HepG2 (cell line): ENCODE data around the gene MAP3K2. TPM values are rescaled to one million over a fixed set of nuclear protein-coding genes. Genes with fewer than 3 reads are reported as not detected.

Experiments
- AGO1 ChIP-seq: fragments of 200-400 bp; formaldehyde crosslinking; IDR thresholded peaks from 2 replicates; pipeline ENCODE4 v1.6.1; 2017; ENCODE audit warnings: mild to moderate bottlenecking, low read depth, low read length, moderate library complexity; ENCODE audit not compliant: poor library complexity, severe bottlenecking
- ATAD3A ChIP-seq: sonication (generic); formaldehyde crosslinking; IDR thresholded peaks from 2 replicates; pipeline ENCODE4 v1.4.0; 2020; ENCODE audit warnings: missing genetic modification reagents
- HHEX ChIP-seq: IDR thresholded peaks from 2 replicates; pipeline ENCODE4 v1.6.1; 2016; ENCODE audit warnings: control low read depth
- HNF4A ChIP-seq: sonication (generic); formaldehyde crosslinking; IDR thresholded peaks from 2 replicates; pipeline ENCODE4 v1.4.0; 2020; ENCODE audit warnings: missing genetic modification reagents
- JUN ChIP-seq: sonication (generic); formaldehyde crosslinking; IDR thresholded peaks from 2 replicates; pipeline ENCODE4 v1.4.0; 2020; ENCODE audit warnings: mild to moderate bottlenecking, missing genetic modification reagents
- LRRFIP1 ChIP-seq: sonication (generic); formaldehyde crosslinking; conservative IDR thresholded peaks from 2 replicates; pipeline ENCODE4 v1.4.0; 2020; ENCODE audit warnings: missing genetic modification reagents
- MLX ChIP-seq: IDR thresholded peaks from 2 replicates; pipeline ENCODE4 v1.6.1; 2016
- MTA1 ChIP-seq: sonication (generic); formaldehyde crosslinking; IDR thresholded peaks from 2 replicates; pipeline ENCODE4 v1.4.0; 2020; ENCODE audit warnings: missing genetic modification reagents, mild to moderate bottlenecking, borderline replicate concordance
- SRSF9 ChIP-seq: fragments of 200-400 bp; formaldehyde crosslinking; IDR thresholded peaks from 2 replicates; pipeline ENCODE4 v1.6.1; 2018; ENCODE audit warnings: borderline replicate concordance, mild to moderate bottlenecking, low read depth, low read length; ENCODE audit not compliant: insufficient read depth, poor library complexity, severe bottlenecking
- SRY ChIP-seq: sonication (generic); formaldehyde crosslinking; IDR thresholded peaks from 2 replicates; pipeline ENCODE4 v1.8.0; 2022; ENCODE audit warnings: mild to moderate bottlenecking, missing genetic modification reagents
- TEAD3 ChIP-seq: optimal IDR thresholded peaks from 2 replicates; pipeline ENCODE3; 2016; ENCODE audit warnings: borderline replicate concordance
- TP53 ChIP-seq: sonication (generic); formaldehyde crosslinking; conservative IDR thresholded peaks from 2 replicates; pipeline ENCODE4 v1.4.0; 2020; ENCODE audit warnings: missing genetic modification reagents
- WIZ ChIP-seq: sonication (generic); formaldehyde crosslinking; IDR thresholded peaks from 2 replicates; pipeline ENCODE4 v1.5.1; 2020; ENCODE audit warnings: mild to moderate bottlenecking, missing genetic modification reagents
- ZMAT3 ChIP-seq: sonication (generic); formaldehyde crosslinking; conservative IDR thresholded peaks from 2 replicates; pipeline ENCODE4 v1.7.0; 2021; ENCODE audit warnings: missing genetic modification reagents
- ZNF296 ChIP-seq: sonication (generic); formaldehyde crosslinking; conservative IDR thresholded peaks from 2 replicates; pipeline ENCODE4 v1.5.0; 2020; ENCODE audit warnings: mild to moderate bottlenecking, missing genetic modification reagents
- polyA plus RNA-seq, 8 experiments: library from polyadenylated mRNA; depleted of rRNA in 3 of 8; stranded (reverse) in 7 of 8; unstranded in 1 of 8; fragments of >200 nt; fragmentation: Illumina TruSeq in 4 of 8; extraction: Trizol in 4 of 8; gene quantifications; 2 replicates each; pipeline versions ENCODE4 v1.2.1 to v1.2.3, GENCODE V29; 2011 to 2016; ENCODE audit warnings: low read depth in 4 of 8, missing spikeins in 1 of 8, mixed read lengths in 1 of 8; ENCODE audit not compliant: insufficient read depth in 1 of 8
- total RNA-seq, 5 experiments: library from RNA; depleted of rRNA; stranded (reverse); fragments of >200 nt; fragmentation: Illumina TruSeq; extraction: Trizol; gene quantifications; 2 replicates each; pipeline ENCODE4 v1.2.3, GENCODE V29; 2016; ENCODE audit warnings: low read depth in 1 of 5
- TF ChIP-seq, protein P1 (sequence below): sonication (generic); formaldehyde crosslinking; IDR thresholded peaks from 2 replicates; pipeline ENCODE4 v1.5.0; 2020; ENCODE audit warnings: mild to moderate bottlenecking, missing genetic modification reagents
- TF ChIP-seq, protein P2 (sequence below): sonication (generic); formaldehyde crosslinking; IDR thresholded peaks from 2 replicates; pipeline ENCODE4 v1.5.0; 2020; ENCODE audit warnings: mild to moderate bottlenecking, missing genetic modification reagents, borderline replicate concordance

MAP3K2 gene
- total and polyA plus RNA-seq, 2 of the 13 experiments (the other 11 are each of a cell fraction or from before 2014, with no cell fraction given), result 12.2 to 37.2 TPM

- TF ChIP-seq SRSF9 (no peak), HHEX (CRISPR knock-in tag) (no peak), ATAD3A (CRISPR knock-in tag) (peak; percentile 77; the same call in 1 of the 2 replicates), MTA1 (CRISPR knock-in tag) (peak; percentile 87), ZNF296 (CRISPR knock-in tag) (peak; percentile 93; the same call in 1 of the 2 replicates), TEAD3 (CRISPR knock-in tag) (peak; percentile 95), WIZ (peak; percentile 97), TP53 (CRISPR knock-in tag) (0 out of 2 replicates have a peak, but pooled peaks have one; percentile 49), HNF4A (CRISPR knock-in tag) (peak; percentile 81), ZMAT3 (CRISPR knock-in tag) (peak; percentile 96), JUN (CRISPR knock-in tag) (peak; percentile 79; the same call in 1 of the 2 replicates), LRRFIP1 (0 out of 2 replicates have a peak, but pooled peaks have one; percentile 38), SRY (CRISPR knock-in tag) (peak; percentile 96; the same call in 1 of the 2 replicates), AGO1 (no peak), MLX (CRISPR knock-in tag) (0 out of 2 replicates have a peak, but pooled peaks have one; percentile 16)
- TF ChIP-seq, protein P1, sequence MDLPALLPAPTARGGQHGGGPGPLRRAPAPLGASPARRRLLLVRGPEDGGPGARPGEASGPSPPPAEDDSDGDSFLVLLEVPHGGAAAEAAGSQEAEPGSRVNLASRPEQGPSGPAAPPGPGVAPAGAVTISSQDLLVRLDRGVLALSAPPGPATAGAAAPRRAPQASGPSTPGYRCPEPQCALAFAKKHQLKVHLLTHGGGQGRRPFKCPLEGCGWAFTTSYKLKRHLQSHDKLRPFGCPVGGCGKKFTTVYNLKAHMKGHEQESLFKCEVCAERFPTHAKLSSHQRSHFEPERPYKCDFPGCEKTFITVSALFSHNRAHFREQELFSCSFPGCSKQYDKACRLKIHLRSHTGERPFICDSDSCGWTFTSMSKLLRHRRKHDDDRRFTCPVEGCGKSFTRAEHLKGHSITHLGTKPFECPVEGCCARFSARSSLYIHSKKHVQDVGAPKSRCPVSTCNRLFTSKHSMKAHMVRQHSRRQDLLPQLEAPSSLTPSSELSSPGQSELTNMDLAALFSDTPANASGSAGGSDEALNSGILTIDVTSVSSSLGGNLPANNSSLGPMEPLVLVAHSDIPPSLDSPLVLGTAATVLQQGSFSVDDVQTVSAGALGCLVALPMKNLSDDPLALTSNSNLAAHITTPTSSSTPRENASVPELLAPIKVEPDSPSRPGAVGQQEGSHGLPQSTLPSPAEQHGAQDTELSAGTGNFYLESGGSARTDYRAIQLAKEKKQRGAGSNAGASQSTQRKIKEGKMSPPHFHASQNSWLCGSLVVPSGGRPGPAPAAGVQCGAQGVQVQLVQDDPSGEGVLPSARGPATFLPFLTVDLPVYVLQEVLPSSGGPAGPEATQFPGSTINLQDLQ, result peak; percentile 56; the same call in 1 of the 2 replicates
- TF ChIP-seq, protein P2, sequence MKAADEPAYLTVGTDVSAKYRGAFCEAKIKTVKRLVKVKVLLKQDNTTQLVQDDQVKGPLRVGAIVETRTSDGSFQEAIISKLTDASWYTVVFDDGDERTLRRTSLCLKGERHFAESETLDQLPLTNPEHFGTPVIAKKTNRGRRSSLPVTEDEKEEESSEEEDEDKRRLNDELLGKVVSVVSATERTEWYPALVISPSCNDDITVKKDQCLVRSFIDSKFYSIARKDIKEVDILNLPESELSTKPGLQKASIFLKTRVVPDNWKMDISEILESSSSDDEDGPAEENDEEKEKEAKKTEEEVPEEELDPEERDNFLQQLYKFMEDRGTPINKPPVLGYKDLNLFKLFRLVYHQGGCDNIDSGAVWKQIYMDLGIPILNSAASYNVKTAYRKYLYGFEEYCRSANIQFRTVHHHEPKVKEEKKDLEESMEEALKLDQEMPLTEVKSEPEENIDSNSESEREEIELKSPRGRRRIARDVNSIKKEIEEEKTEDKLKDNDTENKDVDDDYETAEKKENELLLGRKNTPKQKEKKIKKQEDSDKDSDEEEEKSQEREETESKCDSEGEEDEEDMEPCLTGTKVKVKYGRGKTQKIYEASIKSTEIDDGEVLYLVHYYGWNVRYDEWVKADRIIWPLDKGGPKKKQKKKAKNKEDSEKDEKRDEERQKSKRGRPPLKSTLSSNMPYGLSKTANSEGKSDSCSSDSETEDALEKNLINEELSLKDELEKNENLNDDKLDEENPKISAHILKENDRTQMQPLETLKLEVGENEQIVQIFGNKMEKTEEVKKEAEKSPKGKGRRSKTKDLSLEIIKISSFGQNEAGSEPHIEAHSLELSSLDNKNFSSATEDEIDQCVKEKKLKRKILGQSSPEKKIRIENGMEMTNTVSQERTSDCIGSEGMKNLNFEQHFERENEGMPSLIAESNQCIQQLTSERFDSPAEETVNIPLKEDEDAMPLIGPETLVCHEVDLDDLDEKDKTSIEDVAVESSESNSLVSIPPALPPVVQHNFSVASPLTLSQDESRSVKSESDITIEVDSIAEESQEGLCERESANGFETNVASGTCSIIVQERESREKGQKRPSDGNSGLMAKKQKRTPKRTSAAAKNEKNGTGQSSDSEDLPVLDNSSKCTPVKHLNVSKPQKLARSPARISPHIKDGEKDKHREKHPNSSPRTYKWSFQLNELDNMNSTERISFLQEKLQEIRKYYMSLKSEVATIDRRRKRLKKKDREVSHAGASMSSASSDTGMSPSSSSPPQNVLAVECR, result peak; percentile 91
Observed at GRCh38 chr2:127418300-127419111, 30.7 kb upstream of the MAP3K2 start, which contains the start of gene PROC (continued).
